COLO668 (cell line): ENCODE measurements around the gene CHRNA4.
"Not testable (repeated sequence)": the region's sequence is repeated elsewhere in the genome, so short reads cannot be mapped to it uniquely, and the experiment has no call there.

Source experiments
- DNase-seq: peaks from one replicate; lab custom pipeline; 2025; ENCODE audit not compliant: unreplicated experiment; lab: John Stamatoyannopoulos, UW

Gene CHRNA4

DNA sequence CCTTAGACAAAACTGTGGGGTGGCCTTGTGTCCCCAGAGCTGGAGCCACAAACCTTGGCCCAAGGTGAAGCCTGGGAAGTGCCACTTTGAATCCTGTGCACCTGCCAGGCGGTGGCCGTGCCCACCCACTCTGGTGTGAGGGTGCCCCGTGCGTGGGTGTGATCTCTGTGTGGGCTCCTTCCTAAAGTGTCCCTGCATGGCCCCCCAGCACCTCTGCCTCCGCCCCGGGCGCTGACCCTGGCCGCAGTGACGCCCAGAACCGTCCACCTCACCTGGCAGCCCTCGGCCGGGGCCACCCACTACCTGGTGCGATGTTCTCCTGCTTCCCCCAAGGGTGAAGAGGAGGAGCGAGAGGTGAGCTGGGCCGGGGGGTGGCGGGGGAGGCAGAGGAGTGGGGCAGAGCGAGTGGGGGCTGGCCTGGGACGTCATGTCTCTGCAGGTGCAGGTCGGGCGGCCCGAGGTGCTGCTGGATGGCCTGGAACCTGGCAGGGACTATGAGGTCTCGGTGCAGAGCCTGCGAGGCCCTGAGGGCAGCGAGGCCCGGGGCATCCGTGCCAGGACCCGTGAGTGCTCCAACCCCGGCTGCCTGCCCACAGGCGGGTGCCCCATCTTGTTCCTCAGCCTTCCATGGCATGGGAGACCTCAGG is 49.8 kb downstream of the CHRNA4 start:
- DNase-seq: no peak

DNA sequence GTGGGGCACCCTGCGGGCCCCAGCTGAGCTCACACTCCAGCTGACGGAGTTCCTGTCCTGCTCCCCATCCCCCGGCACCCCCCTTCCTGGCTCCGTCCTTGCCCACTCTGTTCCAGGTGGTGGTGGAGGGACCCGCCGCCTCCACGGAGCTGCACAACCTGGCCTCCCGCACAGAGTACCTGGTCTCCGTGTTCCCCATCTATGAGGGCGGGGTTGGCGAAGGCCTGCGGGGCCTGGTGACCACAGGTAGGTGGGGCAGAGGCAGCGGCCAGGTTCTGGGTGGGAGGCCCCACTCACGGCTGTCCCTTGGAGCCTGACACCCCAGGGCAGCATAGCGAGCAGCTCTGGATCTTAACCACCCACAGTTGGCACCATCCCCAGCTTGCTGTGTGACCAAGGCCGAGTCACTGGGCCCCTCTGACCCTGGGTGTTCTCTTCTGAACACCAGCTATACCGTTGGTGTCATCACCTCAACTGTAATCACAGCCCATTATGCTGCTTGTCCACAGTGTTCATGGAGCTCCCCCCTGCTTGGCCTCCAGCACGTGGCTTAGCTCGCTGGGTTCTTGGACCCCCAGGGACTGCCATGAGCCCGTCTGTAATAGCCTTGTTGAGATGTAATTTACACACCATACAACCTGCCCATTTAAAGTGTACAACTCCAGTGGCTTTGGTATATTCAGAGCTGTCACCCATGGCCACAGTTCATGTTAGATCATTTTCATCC is 50.7 kb downstream of the CHRNA4 start:
- DNase-seq: no peak

DNA sequence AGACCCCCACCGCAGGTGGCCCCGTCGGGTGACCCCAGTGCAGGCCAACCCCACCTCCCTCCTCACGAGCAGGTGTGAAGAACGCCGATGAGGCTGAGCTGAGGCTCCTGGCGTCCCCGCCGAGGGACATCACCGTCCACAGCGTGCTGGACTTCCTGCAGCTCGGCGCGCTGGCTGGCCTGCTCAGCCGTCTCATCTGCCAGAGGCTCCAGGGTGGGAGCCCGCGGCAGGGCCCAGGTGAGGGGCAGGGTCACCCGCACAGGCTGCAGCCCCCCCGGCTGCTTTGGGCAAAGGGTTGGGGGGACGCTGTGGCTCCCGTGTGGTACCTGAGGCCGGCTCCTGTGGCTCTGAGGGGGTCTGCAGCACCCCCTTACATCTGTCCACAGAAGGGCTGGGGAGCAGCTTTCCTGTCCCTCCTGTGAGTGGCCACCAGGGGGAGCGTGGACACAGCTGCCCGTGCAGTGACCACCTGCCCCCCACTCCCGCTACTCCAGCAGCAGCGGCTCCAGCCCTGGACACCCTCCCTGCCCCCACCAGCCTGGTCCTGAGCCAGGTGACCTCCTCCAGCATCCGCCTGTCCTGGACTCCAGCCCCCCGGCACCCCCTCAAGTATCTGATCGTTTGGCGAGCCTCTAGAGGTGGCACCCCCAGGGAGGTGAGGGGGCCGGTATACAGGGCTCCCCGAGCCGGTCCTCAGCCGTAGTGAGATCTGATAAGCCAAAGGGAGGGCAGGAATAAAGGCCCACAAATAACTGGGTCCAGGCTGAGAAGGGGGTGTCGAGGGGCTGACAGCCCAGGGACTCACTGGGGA is 51.7 kb downstream of the CHRNA4 start:
- peak; percentile 43 for DNase-seq

DNA sequence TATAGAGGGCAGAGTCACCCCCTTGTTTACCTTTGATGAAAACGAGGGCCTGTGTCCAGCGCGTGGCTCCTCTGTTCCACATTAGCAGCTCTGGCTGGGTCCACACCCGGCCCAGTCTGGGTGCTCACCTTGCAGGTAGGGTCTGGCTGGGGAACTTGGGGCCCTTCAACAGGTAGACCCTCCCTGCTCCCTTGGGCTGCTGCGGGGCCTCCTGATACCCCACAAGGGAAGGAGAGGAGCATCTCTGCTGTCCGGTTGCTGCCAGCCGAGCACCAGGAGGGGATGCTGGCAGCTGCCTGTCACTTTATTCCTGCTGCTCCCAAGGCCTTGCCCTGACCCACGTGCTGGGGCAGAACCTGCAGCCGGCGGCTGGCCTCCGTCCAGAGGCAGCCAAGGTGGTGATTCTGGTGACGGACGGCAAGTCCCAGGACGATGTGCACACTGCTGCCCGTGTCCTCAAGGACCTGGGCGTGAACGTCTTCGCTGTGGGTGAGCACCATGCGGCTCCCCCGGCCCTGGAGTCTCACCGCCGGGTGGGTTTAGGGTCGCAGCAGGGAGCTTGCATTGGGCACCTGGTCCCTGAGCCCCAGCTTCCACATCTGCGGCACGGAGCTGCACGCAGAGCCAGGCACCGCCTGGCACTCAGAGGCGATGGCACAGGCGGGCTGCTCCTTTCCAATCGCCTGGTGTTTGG is 52.8 kb downstream of the CHRNA4 start:
- DNase-seq: no peak

DNA sequence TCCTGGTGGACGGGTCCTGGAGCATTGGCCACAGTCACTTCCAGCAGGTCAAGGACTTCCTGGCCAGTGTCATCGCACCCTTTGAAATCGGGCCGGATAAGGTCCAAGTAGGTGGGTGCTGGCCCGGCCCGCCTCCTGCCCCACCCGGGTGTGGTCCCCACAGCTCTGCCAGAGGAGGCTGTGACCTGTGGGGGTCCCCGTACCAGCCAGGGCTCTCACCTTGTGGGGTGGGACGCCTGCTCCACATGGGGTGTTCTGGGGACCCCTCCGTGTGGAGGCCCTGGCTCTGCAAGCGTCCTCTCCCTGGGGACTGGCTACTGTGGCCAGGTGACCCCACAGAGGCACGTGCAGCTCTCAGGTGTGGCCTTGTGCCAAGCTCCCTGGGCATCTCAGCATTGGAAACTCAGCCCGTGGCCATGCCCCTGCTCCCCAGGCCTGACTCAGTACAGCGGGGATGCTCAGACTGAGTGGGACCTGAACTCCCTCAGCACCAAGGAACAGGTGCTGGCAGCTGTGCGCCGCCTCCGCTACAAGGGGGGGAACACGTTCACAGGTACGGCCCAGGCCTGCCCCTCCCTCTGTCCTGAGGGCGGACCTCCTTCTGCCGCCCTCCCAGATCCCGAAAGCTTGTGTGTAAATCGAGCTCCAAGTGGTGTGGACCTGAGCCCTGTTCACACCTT is 53.5 kb downstream of the CHRNA4 start:
- DNase-seq: no peak

DNA sequence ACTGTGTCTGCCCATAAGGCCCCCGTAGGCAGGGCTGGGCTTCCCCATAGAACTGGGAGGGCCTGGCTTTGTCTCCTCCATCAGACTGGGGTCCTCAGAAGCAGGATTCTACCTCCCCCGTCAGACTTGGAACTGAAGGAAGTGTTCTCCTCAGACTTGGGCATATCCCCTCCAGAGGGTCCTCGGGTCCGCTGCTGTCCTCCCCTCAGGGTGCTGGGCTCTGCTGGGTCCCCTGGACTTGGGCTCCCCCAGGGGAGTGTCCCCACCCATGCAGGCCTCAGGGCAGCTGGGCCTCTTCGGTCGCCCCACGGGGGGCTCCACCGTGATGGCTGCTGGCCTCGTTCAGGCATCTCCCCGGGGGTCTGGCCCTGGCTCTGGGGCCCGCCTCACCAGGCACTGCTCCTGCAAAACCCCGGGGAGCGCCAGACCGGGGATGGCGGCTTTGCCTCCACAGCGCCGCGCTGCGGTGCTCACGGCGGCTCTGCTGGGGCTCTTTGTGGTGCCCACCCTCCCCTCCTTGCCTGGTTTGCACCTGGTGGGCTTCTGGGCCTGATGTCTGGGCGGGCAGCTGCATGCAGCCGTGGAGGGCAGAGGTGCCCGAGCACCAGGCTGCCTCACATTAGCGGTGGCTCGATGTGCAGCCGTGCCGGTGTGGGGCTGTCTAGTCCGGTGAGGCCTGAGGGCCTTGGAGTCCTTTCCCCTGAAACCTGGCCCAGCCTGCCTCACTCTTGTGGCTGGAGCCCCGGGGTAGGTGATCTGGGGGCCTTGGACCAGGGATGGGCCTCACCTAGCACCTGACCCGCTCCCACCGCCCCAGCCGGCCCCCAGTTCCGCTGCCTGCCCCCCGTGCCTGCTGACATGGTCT is 54.2 kb downstream of the CHRNA4 start:
- DNase-seq: no peak

DNA sequence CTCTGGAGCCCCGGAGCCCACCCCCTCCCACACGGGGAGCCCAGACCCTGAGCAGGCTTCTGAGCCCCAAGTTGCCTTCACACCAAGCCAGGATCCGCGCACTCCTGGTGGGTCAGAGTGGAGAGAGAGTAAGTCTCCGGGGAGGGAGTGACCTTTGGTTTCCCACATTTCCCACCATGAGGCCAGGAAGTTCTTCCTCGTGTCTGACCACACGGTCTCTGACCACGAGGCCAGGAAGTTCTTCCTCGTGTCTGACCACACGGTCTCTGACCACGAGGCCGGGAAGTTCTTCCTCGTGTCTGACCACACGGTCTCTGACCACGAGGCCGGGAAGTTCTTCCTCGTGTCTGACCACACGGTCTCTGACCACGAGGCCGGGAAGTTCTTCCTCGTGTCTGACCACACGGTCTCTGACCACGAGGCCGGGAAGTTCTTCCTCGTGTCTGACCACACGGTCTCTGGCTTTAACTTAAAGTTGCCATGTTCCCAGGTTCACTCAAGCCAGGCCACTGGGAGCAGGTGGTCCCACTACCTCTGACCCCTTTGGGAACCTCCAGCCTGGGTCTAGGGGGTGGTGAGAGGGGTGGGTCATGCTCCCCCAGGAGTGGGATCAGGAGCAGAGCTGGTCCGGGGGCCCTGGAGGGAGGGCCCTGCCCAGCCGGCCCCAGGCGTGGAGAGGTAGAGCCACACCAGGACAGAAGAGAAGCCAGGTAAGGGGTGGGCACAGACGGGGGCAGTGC is 55.0 kb downstream of the CHRNA4 start:
- not testable (repeated sequence) for DNase-seq

DNA sequence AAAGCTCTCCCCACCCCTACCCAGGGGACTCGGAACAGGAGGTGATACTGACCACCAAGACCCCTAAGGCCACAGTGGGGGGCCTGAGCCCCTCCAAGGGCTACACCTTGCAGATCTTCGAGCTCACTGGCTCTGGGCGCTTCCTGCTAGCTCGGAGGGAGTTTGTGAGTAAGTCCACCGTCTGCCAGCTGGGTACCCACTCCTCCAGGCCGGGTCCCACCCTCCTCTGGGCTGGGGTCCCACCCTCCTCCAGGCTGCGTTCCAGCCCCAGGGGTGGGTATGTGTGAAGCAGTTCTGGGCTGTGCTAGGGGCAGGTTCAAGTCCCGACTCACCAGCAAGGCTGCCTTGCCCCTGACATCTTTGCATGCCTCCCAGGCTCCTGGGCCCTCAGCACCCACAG is 55.8 kb downstream of the CHRNA4 start:
- DNase-seq: no peak

DNA sequence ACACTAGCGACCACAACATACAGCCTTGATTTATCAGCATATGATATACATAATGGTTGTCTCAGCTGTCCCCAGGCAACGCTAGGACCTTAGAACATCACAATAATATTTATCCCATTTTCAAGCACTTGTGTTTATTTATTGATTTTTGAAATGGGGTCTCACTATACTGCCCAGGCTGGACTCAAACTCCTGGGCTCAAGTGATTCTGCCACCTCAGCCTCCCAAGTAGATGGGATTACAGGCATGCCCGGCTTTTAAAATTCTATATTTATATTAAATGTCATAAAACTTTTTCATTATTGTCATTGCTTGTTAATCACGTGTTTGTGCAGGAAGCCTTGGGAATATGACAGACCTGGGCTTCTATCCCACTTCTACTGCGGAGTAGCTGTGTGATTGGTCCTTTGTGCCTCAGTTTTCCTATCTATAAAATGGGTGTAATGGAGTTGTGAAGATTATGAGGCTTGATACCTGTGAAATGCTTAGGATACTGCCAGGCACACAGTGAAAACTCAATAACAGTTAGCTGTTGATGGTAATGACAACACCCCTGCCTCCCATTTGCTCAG is 58.0 kb downstream of the CHRNA4 start:
- DNase-seq: no peak

DNA sequence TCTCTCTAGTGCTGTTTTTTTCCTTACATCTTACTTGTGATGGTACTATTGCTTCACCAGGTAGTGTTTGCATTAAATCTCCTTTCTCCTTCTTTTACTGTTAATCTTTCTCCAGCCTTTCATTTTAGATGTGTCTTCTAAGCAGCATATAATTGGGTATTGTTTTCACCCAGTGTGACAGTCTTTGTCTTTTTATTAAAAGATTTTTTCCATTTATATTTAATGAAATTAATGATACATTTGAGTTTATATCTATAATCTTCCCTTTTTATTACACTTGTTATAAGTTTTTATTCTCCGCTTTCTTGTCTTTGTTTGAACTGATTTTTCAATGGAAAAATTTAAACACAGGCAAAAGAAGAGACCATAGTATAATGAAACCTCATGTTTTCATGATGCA is 59.5 kb downstream of the CHRNA4 start:
- DNase-seq: no peak

DNA sequence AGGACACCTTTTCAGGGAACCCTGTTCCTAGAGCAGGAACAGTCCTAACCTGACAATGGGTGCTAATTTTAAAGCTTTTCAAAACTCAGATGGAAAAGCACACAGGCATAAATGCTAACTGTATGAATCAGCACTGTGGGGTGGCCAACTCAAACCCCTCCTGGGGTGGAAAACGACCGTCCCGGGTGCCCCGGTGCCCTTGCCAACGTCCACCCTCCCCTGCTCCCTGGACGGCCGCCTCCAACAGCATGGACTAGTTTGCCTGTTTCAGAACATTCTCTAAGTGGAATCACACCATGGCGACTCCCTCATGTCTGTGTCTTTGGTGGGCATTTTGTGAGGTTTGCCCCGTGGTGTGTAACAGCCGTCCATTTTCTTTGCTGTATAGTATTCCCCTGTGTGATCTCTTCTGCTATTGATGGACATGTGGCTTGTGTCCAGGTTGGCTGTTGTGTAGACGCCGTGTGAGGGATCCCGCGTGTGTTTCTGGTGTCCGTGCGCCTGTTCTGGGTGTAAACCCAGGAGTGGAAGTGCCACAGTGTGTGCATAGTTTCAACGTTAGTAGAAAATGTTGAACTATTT is 62.3 kb downstream of the CHRNA4 start:
- DNase-seq: no peak

DNA sequence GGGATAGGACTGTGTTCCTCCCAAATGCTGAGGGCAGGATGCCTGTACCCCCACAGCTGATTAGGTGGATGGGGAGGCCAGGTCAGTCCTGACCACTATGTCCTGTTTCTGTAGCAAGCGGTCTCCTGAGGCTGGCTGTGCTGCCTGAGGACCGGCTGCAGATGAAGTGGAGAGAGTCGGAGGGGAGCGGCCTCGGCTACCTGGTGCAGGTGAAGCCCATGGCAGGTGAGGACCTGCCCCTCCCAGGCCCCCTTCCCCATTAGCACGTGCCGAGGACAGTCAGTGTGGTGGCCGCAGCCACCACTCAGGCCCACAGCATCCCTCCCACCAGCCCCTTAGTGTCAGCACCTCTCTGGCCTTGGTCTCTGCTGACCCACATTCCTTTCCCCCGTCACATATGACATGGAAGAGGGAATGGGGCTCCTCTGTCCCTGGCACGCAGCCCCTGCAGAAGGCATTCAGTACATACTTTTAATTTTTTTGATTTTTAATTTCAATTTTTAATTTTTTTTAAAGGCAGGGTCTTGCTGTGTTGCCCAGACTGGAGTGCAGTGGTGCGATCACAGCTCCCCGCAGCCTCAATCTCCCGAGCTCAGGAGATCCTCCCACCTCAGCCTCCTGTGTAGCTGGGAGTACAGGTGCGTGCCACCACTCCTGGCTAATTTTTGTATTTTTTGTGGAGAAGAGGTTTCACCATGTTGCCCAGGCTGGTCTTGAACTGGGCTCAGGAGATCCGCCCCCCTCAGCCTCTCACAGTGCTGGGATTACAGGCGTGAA is 63.2 kb downstream of the CHRNA4 start:
- DNase-seq: no peak

DNA sequence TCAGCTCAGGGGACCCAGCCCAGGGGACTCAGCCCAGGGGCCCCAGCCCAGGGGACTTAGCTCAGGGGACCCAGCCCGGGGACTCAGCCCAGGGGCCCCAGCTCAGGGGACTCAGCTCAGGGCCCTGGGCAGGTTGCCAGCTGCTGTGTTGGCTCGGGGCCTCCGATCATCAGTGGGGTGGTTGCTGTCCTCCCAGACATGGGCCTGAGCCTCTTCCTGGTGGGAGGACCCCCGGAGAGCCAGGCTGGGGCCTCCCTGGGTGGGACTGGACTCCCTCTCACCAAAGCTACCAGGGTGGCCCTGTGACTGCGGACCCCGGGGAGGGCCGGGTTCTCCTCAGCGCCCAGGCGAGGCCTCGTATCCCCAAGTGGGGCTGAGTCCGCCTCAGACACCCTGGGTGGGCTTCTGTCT is 63.8 kb downstream of the CHRNA4 start:
- DNase-seq: no peak

DNA sequence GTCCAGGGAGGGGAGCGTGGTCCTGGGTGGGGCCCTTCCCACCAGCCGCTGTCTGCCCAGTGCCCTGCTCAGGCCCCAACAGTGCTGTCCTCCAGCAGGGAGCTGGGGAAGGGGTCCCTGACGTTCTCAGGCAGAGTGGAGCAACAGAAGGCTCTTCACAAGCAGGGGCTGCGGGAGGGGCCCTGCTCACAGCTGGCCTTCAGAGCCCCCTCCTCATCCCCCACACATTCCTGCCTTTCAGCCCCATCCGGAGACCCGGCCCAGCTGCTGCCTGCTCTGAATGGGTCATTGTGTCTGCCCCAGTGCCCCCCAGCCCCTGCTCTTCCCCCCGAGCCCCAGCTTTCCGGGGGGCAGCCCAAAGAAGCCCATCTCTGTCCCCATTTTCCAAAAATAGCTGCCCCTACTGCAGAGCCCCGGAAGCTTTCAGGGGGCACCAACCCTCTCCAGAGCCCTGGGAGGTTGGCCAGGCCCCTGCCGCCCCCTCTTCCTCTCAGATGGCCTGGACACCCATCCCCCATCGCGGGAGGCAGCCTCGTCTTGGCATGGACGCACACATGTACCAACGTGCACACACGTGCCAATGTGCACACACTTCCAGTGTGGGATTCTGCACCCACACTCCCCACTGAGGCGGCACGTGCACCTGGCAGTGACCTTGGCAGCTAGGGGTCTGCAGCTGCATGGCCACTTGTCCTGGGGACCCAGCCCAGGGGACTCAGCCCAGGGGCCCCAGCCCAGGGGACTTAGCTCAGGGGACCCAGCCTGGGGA is 64.4 kb downstream of the CHRNA4 start:
- no peak for DNase-seq

DNA sequence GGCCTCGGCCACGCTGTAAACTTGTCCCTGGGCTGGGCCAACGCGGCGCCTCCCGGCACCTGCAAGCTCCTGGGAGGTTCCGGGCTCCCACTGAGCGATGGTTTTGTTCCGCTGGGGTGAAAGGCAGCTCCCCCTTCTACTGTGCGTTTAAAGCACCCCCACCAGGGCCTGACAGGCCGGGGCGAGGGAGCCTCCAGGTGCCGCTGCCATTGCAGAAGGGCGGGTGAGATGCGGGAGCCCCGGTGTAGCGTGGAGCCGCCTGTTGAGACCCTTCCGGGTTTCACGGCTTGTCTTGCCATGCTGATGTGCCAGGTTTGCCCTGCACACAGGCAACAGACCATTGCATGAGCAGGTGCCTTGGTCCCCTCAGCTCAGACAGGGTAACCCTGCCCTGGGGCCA is 65.3 kb downstream of the CHRNA4 start:
- peak; percentile 12 for DNase-seq

DNA sequence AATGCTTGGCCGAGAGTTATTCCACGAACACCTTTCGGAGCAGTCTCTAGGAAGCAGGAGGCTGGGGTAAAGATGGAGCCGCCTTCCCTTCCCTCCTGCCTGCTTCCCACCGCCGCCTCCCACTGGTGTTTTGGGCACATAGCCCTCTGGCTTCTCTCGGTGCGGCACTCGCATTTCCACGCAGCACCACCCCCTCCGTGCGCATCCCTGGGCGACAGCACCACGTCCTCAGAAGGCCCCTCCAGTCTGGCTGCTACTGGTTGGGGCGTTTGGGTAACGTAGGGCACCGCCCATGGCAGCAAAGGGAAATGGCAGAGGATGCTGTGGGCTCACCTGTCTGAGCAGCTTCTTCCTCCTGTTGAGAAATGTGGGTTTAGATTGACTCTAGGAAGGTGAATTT is 65.7 kb downstream of the CHRNA4 start:
- no peak for DNase-seq

DNA sequence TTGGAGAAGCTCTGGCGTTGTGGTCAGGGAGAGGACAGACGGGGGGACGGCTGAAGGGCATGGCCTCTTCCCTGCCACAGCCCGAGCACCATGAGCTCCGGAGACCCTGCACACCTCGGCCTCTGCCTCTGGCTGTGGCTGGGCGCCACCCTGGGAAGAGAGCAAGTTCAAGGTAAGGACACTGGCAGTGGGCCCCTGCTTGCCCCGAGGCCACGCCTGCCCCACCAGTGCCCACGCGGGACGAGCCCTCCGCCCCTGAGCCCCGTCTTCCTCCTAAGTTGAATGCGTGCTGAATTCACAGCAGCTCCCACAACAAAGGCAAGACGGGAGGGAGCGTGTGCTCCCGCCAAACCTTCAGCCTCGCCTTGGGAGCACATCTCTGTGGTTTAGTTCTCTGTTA is 66.1 kb downstream of the CHRNA4 start:
- no peak for DNase-seq
